Thyroid gland (tissue), 4 donors: ENCODE results near the gene MOV10. TPM values are rescaled to one million over a fixed set of nuclear protein-coding genes. Genes with fewer than 3 reads are reported as not detected.

Experiments
- DNase-seq, 2 donors: peaks; one replicate each; pipeline ENCODE4 v3.0.0-alpha.2; 2019
- H3K27ac ChIP-seq, 3 donors: fragments of 200-600 bp; sonication (generic); 1 replicate in 2 of 3; 2 replicates in 1 of 3; pipeline ENCODE4 v1.5.1; 2016 to 2019; ENCODE audit warnings: mild to moderate bottlenecking in 1 of 3, moderate library complexity in 1 of 3
- H3K27me3 ChIP-seq: fragments of 200-600 bp; sonication (generic); one replicate; pipeline ENCODE4 v1.5.1; 2019
- H3K36me3 ChIP-seq, 2 donors: fragments of 200-600 bp; sonication (generic); one replicate each; pipeline ENCODE4 v1.5.1; 2016 to 2019
- H3K4me1 ChIP-seq, 2 donors: fragments of 200-600 bp; sonication (generic); one replicate each; pipeline ENCODE4 v1.5.1; 2017 to 2019
- H3K4me3 ChIP-seq, 3 donors: fragments of 200-600 bp; sonication (generic); replicated peaks in 1 of 3; 1 replicate in 2 of 3; 2 replicates in 1 of 3; pipeline ENCODE4 v1.5.1; 2016; ENCODE audit warnings: mild to moderate bottlenecking in 1 of 3
- H3K9me3 ChIP-seq: fragments of 200-600 bp; sonication (generic); one replicate; pipeline ENCODE4 v1.5.1; 2017
- POLR2A ChIP-seq, 2 donors: fragments of 450-650 bp; IDR thresholded peaks; one replicate each; pipeline ENCODE4 v1.6.1; 2017; ENCODE audit warnings: antibody characterized with exemption in 2 of 2, mild to moderate bottlenecking in 2 of 2, moderate library complexity in 1 of 2
- WGBS, 2 donors: methylation state at CpG; one replicate each; pipeline ENCODE4 v1.1.5; 2017; 5-methylcytosine and 5-hydroxymethylcytosine counted together
- intact Hi-C: fragments of 100-400 bp; cut with DNase I; formaldehyde crosslinking; loops from one replicate; pipeline ENCODE4 v1.15.1; 2023
- total RNA-seq, 4 donors: library from RNA; depleted of rRNA; stranded (reverse); fragments of >200 nt; gene quantifications; one replicate each; pipeline ENCODE4 v1.2.3, GENCODE V29; 2016
- TF ChIP-seq, protein P1 (sequence below), 6 experiments: fragments of 200-600 bp in 3 of 6; fragments of 450-650 bp in 3 of 6; sonication (generic) in 3 of 6; IDR thresholded peaks; one replicate each; pipeline ENCODE4 v1.5.1; 2016 to 2019; ENCODE audit warnings: antibody characterized with exemption in 6 of 6, mild to moderate bottlenecking in 2 of 6, inconsistent platforms in 1 of 6, moderate library complexity in 1 of 6

MOV10 gene
- total RNA-seq, 4 donors from 2014 or later, result 20.2 to 27.7 (median 27.5) TPM

GRCh38 chr1:112677501-112677900, 3.0 kb downstream of the MOV10 start:
- DNase-seq, result no peak
- intact Hi-C loops, result no loop called here
- no peaks in the 10 kb centered on the region for H3K36me3 ChIP-seq
- no peak overlapping the region for H3K27ac ChIP-seq
- WGBS, 2 donors, result 97% methylated on average over 4 of the region's 4 CpGs
- TF ChIP-seq, protein P1, sequence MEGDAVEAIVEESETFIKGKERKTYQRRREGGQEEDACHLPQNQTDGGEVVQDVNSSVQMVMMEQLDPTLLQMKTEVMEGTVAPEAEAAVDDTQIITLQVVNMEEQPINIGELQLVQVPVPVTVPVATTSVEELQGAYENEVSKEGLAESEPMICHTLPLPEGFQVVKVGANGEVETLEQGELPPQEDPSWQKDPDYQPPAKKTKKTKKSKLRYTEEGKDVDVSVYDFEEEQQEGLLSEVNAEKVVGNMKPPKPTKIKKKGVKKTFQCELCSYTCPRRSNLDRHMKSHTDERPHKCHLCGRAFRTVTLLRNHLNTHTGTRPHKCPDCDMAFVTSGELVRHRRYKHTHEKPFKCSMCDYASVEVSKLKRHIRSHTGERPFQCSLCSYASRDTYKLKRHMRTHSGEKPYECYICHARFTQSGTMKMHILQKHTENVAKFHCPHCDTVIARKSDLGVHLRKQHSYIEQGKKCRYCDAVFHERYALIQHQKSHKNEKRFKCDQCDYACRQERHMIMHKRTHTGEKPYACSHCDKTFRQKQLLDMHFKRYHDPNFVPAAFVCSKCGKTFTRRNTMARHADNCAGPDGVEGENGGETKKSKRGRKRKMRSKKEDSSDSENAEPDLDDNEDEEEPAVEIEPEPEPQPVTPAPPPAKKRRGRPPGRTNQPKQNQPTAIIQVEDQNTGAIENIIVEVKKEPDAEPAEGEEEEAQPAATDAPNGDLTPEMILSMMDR (IDR thresholded peaks at IDR 0.05), result no peak
- TF ChIP-seq POLR2A (IDR thresholded peaks at IDR 0.05), result no peak
- H3K4me1 ChIP-seq, result peaks cover 4 to 15% of the 10 kb centered on the region in 2 donors
- H3K9me3 ChIP-seq, result no peaks in the 10 kb centered on the region
- no peak overlapping the region for H3K4me3 ChIP-seq
- no peaks in the 10 kb centered on the region for H3K27me3 ChIP-seq

- H3K9me3 ChIP-seq, result no peaks in the 10 kb centered on the region
- no peak overlapping the region for H3K4me3 ChIP-seq
- no peaks in the 10 kb centered on the region for H3K36me3 ChIP-seq
- H3K27me3 ChIP-seq, result no peaks in the 10 kb centered on the region
- intact Hi-C loops, result no loop called here
- no peak for TF ChIP-seq POLR2A (IDR thresholded peaks at IDR 0.05)
- TF ChIP-seq, protein P1 (IDR thresholded peaks at IDR 0.05), result no peak
- no peak overlapping the region for H3K27ac ChIP-seq
- H3K4me1 ChIP-seq, result peaks cover 3 to 9% of the 10 kb centered on the region in 2 donors
- DNase-seq, result no peak
- WGBS, 2 donors, result 87 to 91% methylated on average over 3 of the region's 3 CpGs
Observed at GRCh38 chr1:112678605-112679004, 4.1 kb downstream of the MOV10 start.

- H3K27ac ChIP-seq, result no peak overlapping the region
- no peaks in the 10 kb centered on the region for H3K9me3 ChIP-seq
- peaks cover 2 to 13% of the 10 kb centered on the region in 2 donors for H3K36me3 ChIP-seq
- no peak for DNase-seq
- intact Hi-C loops, result no loop called here
- no peak overlapping the region for H3K4me3 ChIP-seq
- no peak for TF ChIP-seq POLR2A (IDR thresholded peaks at IDR 0.05)
- TF ChIP-seq, protein P1 (IDR thresholded peaks at IDR 0.05), result no peak
- H3K4me1 ChIP-seq, result no peaks in the 10 kb centered on the region
- H3K27me3 ChIP-seq, result no peaks in the 10 kb centered on the region
- WGBS, 2 donors, result 55 to 81% methylated on average over 5 of the region's 5 CpGs
Observed at GRCh38 chr1:112685913-112686312, 11.5 kb downstream of the MOV10 start.

DNA sequence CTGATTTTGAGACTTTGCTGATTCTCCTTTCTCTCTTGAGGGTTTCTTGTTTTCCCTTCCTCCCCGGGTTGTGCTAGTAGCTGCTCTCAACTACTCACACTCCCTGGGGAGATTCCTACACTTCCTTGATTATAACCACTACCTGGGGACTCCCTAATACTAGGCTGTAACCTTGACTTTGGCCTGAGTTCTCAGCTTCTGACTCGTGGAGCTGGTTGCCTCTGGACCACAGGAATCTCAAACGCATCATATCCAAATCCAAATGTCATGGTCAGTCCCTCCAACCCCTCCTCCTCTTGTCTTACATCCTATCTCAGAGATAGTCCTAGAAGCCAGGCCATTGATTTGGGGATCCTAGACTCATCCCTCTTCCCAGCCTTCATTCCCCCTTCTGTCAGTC, 12.0 kb downstream of the MOV10 start:
- H3K4me3 ChIP-seq, result no peak overlapping the region
- H3K9me3 ChIP-seq, result no peaks in the 10 kb centered on the region
- intact Hi-C loops, result no loop called here
- H3K27ac ChIP-seq, result no peak overlapping the region
- H3K27me3 ChIP-seq, result no peaks in the 10 kb centered on the region
- H3K36me3 ChIP-seq, result peaks cover 2 to 18% of the 10 kb centered on the region in 2 donors
- no peak for TF ChIP-seq POLR2A (IDR thresholded peaks at IDR 0.05)
- TF ChIP-seq, protein P1 (IDR thresholded peaks at IDR 0.05), result no peak
- WGBS, 2 donors, result 71 to 74% methylated on average over 3 of the region's 3 CpGs
- no peaks in the 10 kb centered on the region for H3K4me1 ChIP-seq
- no peak for DNase-seq

DNA sequence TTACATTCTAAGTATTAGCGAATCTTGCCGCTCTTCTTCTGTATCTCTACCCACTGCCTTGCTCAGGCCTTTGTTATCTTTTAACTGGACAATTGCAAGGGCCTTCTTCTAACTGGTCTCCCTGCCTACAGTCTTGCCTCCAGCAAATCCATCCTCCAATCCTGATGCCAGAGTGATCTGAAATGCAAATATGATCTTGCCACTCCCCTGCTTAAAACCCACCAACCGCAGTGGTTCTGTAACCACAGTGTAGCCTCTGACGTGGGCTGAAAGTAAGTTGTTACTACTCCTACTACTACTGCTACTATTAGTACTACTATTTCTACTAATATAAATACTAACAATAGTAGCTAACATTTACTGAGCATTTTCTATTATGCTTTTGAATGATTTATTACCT, 12.4 kb downstream of the MOV10 start:
- WGBS, 2 donors, result 94 to 95% methylated on average over 4 of the region's 4 CpGs
- intact Hi-C loops, result no loop called here

More for the DNA sequence above, 12.4 kb downstream of the MOV10 start:
- TF ChIP-seq POLR2A (IDR thresholded peaks at IDR 0.05), result no peak
- TF ChIP-seq, protein P1 (IDR thresholded peaks at IDR 0.05), result no peak
- no peak overlapping the region for H3K27ac ChIP-seq
- H3K4me1 ChIP-seq, result no peaks in the 10 kb centered on the region
- no peaks in the 10 kb centered on the region for H3K27me3 ChIP-seq
- peaks cover 6 to 23% of the 10 kb centered on the region in 2 donors for H3K36me3 ChIP-seq
- no peaks in the 10 kb centered on the region for H3K9me3 ChIP-seq
- H3K4me3 ChIP-seq, result no peak overlapping the region
- DNase-seq, result no peak
